ENCODE results near the gene FLNA. TPM values are rescaled to one million over a fixed set of nuclear protein-coding genes. Genes with fewer than 3 reads are reported as not detected.
A peak's percentile ranks its signal among the peaks of the same experiment; 100 is the strongest.

Gene FLNA
- total and polyA plus RNA-seq, 10 of the 15 experiments (the other 5 are each of a cell fraction or from before 2014, with no cell fraction given): 5.1 to 643 (median 171) TPM

GRCh38 chrX:154399527-154400368 is 25.3 kb upstream of the FLNA start (continued):
- TF ChIP-seq RELB (IDR thresholded peaks at IDR 0.05; ENCODE audit: low read depth) (no peak), POLR2A (IDR thresholded peaks at IDR 0.05; ENCODE audit: low read depth, low read length) (peak; percentile 48)

- H3K27ac ChIP-seq (ENCODE audit: control insufficient read depth, insufficient read depth): peak overlapping the region; percentile 97
- peak; percentile 56 for ATAC-seq
- H3K79me2 ChIP-seq (ENCODE audit: control insufficient read depth, insufficient read depth, low read length): peaks cover 29% of the 10 kb centered on the region
- H3K36me3 ChIP-seq (ENCODE audit: control insufficient read depth in 2 of 2, insufficient read depth in 2 of 2, low read length in 1 of 2): peaks cover 10 to 12% of the 10 kb centered on the region in 2 experiments
- no peak for DNase-seq (ENCODE audit: low read depth, low spot score)
- no peak overlapping the region for H2AFZ ChIP-seq (ENCODE audit: control insufficient read depth, low read depth, low read length)
- H3K9ac ChIP-seq (ENCODE audit: control insufficient read depth, insufficient read depth, low read length): peak overlapping the region; percentile 99
- in situ Hi-C loops (cut with MboI) (no loop called here), intact Hi-C loops (cut with micrococcal nuclease; ENCODE audit: unreplicated experiment) (loop anchor here (5.0 kb wide), 1 partner anchor 38 kb away; the partner anchor contains the start of gene GDI1)
- TSS peak; percentile 90 for BruUV-seq (replicated peaks)
- no peaks in the 10 kb centered on the region; the same call in 2 of the 3 replicates for H3K9me3 ChIP-seq (replicated peaks; ENCODE audit: control insufficient read depth, insufficient read depth, low read length)
- H3K4me2 ChIP-seq (ENCODE audit: control insufficient read depth, insufficient read depth): peak overlapping the region; percentile 82
- ChIA-PET RAD21 (ENCODE audit: unreplicated experiment) (interaction anchor here (1.0 to 2.1 kb wide), 5 partner anchors 12 to 128 kb away, joined by 3 to 7 read pairs (median 5); partner anchors contain the start of gene SLC10A3), SMC1A (ENCODE audit: uncharacterized antibody, unreplicated experiment) (interaction anchor here (0.7 to 2.5 kb wide), 4 partner anchors 13 to 128 kb away, joined by 4 to 7 read pairs (median 6); partner anchors contain the start of gene FLNA), POLR2A (interaction anchor here (0.6 to 3.8 kb wide), 11 partner anchors 10 to 129 kb away, joined by 3 to 22 read pairs (median 3); partner anchors contain the start of genes ATP6AP1, DNASE1L1, EMD and FAM3A), CTCF (interaction anchor here (1.2 to 3.0 kb wide), 6 partner anchors 12 to 135 kb away, joined by 5 to 23 read pairs (median 10); partner anchors contain the start of genes FLNA and TAFAZZIN)
- WGBS (ENCODE audit: insufficient coverage, insufficient replicate concordance, low lambda C conversion rate, missing lambda C conversion rate): 26% methylated on average over 49 of the region's 49 CpGs
- peak overlapping the region; percentile 73 for H3K4me3 ChIP-seq
- peak; percentile 13 for FAIRE-seq
- H3K27me3 ChIP-seq (replicated peaks in 1 of 2; ENCODE audit: control insufficient read depth in 2 of 2, insufficient read depth in 2 of 2, low read length in 1 of 2): no peaks in the 10 kb centered on the region
- H4K20me1 ChIP-seq (ENCODE audit: control insufficient read depth, insufficient read depth): peaks cover 5% of the 10 kb centered on the region; the same call in 1 of the 2 replicates
- H3K4me1 ChIP-seq (ENCODE audit: control insufficient read depth, insufficient read depth, low read length): peaks cover 3% of the 10 kb centered on the region; the same call in 1 of the 2 replicates
- TF ChIP-seq PML (IDR thresholded peaks at IDR 0.05; ENCODE audit: low read length) (peak; percentile 45; the same call in 1 of the 2 replicates), MAX (IDR thresholded peaks at IDR 0.05; ENCODE audit: low read depth, low read length) (peak; percentile 70; the same call in 1 of the 2 replicates), USF2 (IDR thresholded peaks at IDR 0.05; ENCODE audit: borderline replicate concordance, low read depth, low read length) (peak; percentile 37), BHLHE40 (IDR thresholded peaks at IDR 0.05; ENCODE audit: borderline replicate concordance in 1 of 2, low read depth in 2 of 2, low read length in 1 of 2) (peak; percentile 82 to 86; a peak in 3 of 4 replicates), BRCA1 (IDR thresholded peaks at IDR 0.05; ENCODE audit: low read depth, low read length) (no peak), CTCF (IDR thresholded peaks at IDR 0.05 in 2 of 3, conservative IDR thresholded peaks at IDR 0.05 in 1 of 3; ENCODE audit: control insufficient read depth in 2 of 3, extremely low read depth in 1 of 3, insufficient read depth in 1 of 3, low read depth in 3 of 3, low read length in 3 of 3) (peak; percentile 71 to 78 (median 73)), IRF5 (IDR thresholded peaks at IDR 0.05; ENCODE audit: borderline replicate concordance) (no peak), FOXM1 (IDR thresholded peaks at IDR 0.05; ENCODE audit: low read depth, low read length) (peak; percentile 8; the same call in 1 of the 2 replicates)
Observed at GRCh38 chrX:154398668-154399526, 24.5 kb upstream of the FLNA start.

Data from GM12878 (cell line).